ENCODE measurements around the gene MKS1. TPM values are rescaled to one million over a fixed set of nuclear protein-coding genes. Genes with fewer than 3 reads are reported as not detected.
A peak's percentile ranks its signal among the peaks of the same experiment; 100 is the strongest.

The MKS1 gene
- polyA plus RNA-seq, 10 donors, result 11.5 to 26.1 (median 14.9) TPM

DNA sequence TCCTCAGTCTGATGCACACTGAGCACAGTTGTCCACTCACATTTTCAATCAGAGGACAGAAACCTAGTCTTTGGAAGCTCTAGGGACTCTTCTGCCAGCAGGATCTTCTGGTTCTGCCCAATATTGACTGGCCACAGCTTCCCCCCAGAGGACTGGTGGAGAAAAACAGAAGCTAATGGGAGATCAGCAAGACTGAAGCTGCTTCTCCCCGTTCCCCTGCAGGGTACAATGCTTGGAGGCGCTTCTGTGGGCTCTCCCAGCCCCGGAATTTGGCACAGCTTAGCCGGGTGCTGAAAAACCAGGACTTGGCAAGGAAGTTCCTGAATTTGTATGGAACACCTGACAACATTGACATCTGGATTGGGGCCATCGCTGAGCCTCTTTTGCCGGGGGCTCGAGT lies 16.2 kb downstream of the MKS1 start:
- no peak for DNase-seq

DNA sequence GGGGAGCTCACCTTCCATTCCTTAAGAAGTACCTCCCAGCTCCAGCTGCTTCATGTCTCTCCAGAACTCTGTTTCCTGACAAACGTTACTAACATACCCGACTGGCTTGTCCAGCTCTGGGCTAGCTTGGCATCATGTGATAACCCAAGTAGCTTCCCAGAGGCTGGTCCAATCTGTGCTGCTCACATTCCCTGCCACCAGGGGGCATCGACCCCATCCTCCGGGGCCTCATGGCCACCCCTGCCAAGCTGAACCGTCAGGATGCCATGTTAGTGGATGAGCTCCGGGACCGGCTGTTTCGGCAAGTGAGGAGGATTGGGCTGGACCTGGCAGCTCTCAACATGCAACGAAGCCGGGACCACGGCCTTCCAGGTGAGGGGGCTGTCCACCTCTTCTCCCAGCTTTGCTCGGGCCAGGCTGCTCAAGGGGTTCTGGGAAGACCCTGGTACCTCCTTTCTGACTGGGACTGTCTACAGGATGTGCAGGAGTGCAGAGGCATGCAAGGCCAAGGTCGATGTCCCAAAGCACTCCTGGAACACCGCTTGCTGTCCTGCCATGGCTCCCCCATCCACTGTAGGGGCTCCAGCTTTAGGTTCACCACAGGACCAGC lies 18.9 kb downstream of the MKS1 start:
- DNase-seq, result peak; percentile 6 to 24 (median 10)

DNA sequence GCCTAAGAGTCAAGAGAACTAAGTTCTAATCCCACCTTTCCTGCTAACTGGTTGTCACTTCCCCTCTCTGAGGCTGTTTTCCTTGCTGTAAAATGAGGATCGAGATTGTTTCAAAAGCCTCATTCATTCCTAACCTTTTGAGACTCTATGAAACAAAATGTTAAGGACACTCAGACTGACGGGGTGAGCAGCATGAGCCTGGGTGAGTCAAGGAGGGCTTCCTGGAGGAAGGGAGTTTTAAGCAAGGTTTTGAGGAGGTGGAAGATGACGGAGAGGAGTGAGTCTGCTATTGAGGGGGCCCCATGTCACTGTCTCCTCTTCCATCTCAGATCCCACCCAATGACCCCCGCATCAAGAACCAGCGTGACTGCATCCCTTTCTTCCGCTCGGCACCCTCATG lies 22.4 kb downstream of the MKS1 start:
- no peak for DNase-seq

DNA sequence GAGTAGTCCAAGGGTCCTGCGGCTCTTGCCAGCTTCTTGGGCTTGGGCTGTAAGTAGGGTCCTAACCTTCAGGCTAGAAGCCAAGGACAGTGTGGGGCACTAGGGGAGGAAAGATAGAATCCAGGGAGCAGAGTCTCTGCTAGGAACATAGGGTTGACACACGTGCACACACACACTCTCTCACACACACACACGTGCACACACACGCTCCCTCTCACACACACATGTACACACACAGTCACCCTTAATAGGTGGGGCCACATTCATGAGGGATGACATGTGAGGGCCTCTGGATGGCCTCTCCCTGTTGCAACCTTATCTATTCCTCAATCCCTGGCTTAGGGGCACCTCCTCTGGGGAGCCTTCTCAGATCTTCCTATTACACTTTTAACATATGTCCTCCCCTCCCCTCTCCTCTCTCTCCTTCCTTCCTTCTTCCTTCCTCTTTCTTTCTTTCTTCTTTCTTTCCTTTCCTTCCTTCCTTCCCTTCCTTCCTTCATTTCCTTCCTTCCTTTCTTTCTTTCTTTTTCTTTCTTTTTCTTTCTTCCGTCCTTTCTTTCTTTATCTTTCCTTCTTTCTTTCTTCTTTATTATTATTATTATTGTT lies 23.4 kb downstream of the MKS1 start:
- DNase-seq, result no peak

DNA sequence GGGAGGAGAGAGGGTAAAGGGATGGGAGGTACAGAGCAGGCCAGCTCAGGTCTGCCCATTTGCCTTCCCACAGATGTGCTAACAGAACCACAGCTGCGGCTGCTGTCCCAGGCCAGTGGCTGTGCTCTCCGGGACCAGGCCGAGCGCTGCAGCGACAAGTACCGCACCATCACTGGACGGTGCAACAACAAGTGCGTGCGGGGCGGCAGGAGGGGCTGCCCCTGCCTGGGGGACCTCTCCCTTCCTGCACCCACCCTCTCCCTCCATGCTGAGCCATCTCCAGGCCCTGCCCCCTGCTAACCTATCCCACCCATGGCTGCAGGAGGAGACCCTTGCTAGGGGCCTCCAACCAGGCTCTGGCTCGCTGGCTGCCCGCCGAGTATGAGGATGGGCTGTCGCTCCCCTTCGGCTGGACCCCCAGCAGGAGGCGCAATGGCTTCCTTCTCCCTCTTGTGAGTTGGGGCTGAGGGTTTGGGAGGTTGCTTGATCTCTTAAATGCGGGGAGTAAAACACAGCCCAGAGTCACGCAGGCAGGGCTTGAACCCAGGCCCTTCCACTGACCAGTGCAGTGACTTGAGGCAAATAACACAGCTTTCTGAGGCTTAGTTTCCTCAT lies 25.3 kb downstream of the MKS1 start:
- DNase-seq, result no peak

DNA sequence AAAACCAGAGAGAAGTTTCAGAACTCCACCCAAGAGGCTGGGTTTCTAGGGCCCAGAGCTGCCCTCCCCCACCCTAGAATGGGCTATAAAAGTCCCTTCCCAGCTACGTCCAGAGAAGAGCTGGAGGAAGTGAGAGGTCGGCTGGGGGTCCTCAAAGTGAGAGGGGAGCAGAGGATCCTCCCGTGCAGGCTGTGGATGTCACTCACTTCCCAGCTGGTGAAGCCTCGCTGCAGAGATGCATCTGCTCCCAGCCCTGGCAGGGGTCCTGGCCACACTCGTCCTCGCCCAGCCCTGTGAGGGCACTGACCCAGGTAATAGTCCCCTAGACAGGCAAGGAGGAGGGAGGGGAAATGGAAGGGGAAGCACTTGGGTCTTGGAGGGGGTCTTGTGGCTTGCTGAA lies 26.4 kb downstream of the MKS1 start, which contains the start of gene EPX:
Gene EPX, plus strand, starts transcription at position 115 of the 400 bp plus-strand sequence. Its CDS starts 121 bp downstream, at position 236.
- no peak for DNase-seq

DNA sequence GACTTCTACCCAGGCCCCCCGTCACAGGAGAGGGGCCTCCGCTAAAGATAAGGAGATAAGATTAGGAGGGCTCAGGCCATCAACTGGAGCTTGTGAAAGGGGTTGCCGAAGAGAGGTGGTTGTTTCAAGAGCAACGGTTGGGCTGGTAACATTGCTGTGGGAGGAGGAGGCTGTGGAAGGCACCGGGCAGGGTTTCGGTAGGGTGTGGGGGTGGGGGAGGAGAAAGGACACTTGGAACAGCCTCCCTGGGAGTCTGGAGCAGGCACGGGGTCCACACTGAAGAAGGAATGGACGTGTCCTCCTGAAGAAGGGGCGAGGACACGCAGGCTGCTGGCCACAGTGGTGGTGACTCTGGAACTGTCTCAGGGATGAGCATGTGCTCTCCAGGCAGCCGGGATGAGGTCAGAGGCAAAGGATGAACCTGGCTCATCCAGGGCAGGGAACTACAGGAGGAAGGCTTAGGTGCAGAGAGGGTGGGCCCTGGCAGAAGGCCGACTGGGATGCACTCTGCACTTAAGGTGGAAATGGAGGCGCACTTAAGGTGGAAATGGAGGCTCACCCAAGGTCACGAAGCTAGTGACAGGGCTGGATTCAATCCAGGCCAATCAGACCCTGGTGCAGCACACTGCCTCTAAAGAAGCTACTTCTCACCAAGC lies 27.7 kb downstream of the MKS1 start:
- DNase-seq, result no peak

DNA sequence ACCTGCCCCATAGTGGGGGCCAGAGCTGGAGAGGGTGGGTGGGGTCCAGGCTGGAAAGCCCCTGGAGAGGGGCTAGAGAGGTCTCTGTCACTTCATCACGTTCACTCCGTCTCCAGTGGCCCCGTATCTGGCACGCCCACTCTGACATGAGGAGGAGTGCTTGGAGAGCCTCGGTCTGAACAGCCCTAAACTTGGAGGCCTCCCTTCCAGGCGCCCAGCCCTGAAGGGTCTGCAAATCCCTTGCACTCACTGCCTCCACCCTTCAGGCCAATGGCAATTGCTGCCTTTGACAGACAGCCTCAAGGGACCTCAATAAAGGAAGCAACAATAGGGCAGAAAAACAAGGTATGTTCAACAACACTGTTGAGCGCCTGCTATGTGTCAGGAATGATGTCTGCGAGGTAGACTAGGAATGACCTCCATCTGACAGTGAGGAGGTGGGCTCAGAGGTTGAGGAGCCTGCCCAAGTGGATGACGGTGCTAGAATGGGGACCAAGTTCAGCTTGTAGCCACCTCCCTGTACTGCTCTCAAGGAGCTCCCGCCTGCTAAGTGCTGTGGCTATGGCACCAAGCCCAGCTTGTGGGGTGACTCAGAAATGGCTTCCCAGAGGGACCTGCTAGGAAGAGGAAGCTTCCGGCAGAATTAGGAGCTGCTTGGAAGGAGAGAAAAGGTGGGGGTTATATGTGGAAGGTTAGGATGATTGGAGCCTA lies 29.5 kb downstream of the MKS1 start:
- peak; percentile 9 to 58 (median 37) for DNase-seq

DNA sequence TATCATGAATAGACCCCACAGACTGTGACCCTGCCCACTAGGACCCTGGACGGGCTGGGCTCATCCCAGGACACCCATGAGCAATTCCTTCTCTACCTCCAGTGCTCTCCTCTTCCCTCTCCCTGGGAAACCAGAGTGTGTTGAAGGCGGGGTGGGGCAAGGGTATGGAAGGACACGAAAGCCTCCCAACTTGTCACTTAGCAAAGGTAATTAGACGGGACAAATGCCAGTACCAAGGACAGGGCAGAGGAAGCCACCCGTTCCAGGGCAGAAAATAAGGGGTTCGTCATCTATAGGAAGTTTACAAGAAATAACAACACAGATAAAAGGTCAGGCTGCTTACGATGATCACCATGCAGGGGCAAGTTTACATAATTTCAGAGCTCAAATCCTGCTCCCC lies 31.4 kb downstream of the MKS1 start:
- DNase-seq, result no peak

DNA sequence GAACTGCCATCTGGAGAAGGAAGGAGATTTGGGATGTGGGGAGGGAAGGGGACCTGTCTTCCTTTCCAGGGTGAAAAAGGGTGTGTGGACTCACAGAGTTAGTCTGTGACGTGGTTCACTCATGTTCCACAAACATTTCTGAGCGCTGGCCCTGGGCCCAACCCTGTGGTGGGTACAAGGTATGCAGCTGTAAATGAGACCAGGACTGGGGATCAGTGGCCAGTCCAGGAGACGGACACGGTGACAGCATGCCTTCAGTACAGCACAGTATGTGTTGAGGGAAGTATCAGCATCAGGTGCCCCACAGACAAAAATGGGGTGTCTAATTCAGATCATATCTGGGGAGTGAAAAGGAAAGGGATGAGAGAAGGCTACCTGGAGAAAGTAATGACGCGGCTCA lies 32.0 kb downstream of the MKS1 start:
- no peak for DNase-seq

DNA sequence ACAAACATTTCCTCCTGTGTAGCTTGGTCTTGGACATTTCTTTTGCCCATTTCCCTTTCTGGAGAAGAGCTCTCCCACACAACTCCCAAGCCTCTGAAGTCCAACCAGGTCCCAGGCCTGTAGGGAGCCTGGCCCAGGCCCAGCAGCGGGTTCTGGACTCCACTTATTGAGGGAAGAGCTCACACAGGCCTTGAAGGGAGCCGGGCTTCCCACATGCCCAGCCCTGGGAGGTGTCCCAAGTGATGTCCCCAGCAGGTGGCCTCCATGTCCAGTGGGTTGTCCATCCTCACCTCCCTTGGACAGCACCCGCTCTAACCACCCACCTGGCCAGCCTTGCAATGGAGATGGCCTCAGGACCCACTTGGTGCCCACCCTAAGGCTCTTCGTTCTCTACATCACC lies 32.5 kb downstream of the MKS1 start:
- no peak for DNase-seq

DNA sequence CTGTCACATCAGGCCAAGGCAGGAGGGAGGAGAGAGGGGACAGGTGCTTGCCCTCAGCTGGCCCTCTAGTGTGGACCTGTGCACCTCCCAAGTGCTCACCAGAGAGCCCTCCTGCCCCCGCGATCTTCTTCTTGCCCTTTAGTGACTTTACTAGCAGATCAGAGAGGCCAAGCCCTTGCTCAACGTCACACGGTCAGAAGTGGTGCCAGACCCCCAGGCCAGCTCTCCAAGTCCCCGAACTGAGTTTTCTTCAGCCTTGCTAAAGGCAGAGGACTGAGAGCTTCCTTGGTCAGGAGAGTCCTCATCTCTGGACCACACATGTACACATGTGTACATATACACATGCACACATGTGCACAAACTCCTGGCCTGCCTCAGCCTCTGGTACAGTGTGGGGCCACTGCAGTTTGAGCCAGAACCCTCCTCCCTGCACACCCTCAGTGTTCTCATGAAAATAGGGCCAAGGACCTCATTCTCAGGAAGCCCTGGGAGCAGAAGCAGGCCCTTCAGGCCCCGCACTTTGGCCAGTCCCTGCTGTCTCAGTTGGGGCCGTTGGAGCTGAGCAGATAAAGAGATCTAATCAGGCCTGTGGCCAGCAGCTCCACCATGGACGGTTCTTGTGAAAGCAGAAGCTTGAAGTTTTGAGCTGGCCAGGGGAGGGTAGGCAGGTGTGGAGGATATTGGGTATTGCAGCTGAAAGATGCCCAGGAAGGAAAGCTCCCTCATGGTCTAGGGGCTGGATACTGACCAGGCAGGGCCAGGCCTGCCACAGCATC lies 33.9 kb downstream of the MKS1 start:
- DNase-seq, result no peak

DNA sequence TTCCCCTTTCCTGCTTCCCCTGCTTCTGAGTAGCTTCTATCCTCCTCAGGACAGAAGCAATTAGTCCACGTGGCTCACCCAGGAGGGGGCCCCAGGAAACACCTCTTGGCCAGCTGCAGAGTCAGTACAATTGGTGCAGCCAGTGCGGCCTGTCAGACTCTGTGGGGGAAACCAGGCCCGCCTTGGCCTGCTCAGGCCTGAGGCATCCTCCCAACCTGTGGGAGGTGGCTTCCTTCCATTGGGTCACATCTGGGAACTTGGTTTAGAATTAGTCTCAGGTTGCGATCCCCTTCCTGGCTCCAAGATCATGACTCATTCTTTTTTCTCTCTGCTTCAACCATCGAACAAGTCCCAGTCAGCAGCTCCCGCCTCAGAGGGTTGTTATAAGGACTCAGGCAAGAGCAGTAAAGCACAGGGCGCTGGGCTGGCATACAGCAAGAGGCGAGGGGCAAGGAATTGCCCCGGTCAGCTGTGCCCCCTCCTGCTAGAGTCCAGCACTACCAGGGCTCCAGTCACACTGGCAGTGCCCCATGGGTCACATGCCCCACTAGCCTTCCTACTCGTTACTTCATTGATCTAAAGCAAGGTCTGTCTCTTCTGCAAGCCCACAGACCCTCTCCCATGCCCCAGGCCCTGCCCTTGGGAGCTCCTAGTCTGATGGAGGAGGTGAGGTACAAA lies 34.6 kb downstream of the MKS1 start:
- peak; percentile 13 to 45 (median 17) for DNase-seq

DNA sequence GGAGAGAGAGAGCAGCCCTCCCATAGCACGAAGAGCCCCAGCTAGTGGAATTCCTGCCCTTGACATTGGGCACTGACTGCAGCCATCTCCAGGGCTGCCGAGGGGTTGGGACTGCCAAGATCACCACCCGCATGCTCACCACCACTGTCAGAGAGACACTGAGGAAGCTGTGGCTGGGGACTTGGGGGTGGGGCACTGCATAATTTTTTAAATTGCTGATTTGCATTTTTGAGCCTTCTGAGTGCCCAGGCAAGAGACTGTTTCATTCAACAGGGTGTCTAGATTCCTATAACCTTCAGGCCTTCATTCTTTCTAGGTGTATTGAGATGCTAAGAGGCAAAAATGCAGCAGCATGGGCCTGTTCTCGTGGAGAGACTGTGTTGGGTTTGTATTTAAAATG lies 35.5 kb downstream of the MKS1 start:
- no peak for DNase-seq

DNA sequence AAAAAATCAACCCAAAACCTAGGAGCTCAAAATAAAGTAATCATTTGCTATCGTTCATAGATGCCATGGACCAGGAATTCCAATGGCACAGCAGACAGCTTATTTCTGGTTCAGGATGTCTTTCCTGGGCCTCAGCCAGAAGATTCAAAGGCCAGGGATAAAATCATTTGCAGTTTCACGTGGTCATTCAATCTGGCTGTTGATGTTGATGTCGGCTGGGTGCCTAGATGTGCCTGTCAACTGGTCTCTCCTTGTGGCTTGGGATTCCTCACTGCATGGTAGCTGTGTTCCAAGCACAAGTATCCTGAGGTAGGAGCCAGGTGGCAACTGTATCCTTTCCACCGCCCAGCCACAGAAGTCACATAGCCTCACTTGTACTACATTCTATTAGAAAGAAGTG lies 37.3 kb downstream of the MKS1 start:
- no peak for DNase-seq

DNA sequence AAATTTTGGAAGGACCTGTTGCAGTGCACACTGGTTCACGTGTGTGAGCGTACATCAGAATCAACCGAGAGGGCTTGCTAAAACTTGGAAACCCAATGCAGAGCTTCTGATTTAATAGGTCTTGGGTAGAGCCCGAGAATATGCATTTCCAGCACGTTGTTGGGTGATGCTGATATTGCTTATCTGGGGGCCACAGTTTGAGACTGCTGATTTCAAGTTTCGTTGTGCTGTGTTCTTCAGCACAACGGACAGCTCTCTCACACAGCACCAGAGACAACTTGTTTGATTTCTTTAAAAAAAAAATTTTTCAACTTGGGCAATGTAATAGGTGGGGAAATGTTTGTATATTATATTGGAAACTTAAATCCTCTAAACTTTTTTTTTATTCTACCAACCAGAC lies 42.9 kb downstream of the MKS1 start:
- no peak for DNase-seq

DNA sequence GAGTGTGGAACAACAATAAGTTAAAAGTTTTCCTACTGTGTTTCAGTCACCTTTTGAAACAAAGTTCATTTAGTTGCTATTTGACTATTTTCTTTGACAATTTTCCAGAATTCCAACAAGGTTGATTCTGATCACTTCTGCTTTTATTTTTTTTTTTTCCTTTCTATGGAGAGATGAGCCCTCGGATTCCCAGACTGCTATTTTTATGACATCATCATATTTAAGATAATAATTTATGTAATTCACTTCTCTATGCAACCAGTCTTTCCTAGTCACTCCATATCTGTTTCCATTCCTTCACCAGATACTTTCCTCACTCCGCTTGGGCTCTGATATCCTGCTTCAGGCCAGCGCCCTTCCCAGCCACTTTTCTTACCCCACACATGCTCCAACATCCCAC lies 44.2 kb downstream of the MKS1 start:
- DNase-seq, result no peak

DNA sequence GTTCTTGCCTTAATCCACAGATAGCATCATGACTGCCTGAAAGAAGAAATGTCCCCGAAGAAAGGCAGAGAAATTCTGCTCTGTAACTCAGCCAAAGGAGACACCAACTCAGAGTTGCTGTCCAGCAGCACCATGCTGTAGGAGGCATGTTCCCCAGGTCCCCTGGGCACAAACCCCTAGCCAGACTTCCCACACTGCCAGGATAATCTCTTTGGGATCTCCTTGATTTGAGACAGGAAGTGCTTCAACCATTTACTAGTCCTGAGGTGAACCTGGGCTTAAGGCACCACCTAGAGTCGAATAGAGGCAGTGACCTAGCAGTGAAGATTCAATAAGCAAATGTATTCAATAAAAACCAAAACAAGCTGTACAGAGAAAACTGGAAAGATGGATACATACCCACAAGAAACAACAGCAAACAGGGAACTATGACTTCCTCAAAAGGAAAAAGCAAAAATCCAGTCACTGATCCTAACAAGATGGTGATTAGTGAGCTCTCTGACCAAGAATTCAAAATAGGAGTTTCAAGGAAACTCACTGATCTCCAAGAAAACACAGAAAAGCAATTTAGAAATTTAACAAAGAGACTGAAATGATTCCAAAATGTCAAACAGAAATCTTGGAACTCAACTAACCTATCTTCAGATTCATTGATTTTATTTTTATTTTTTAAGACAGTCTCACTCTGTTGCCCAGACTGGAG lies 46.5 kb downstream of the MKS1 start:
- DNase-seq, result no peak

DNA sequence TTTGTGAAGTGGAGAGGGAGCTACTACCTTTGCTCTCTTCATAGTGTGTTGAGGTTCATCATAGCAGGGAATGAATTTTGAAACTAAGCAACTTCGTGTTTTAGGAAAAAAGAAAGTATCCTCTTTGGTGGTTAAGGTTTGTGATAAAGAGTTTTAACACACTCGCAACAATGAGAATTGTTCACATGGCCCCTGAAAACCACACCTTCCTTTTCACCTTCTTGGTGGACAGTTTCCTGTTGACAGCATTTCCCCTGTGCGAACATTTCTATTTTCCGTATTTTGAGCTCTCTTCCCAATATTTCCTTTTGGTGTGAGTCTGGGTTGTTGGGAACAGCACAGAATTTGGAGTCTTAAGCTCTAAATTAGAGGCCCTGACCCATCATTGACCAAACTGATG lies 48.4 kb downstream of the MKS1 start:
- DNase-seq, result no peak

DNA sequence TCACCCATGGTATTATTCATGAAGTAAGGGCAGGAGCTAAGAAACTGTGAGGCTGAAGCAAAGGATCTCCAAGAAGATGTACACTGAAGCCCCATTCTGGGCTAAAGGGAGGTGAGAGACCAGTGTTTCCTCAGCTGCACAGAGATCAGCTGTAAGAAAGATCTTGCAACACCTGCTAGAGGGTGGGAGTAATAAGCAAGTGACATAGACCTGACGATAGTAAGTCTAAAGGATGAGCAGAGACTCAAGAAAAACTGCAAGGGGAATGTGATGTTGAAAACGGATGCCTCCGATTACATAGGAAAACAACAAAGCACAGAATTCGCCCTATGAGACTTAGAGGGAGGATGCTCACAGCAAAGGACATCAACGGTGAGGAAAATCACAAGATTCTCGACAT lies 52.4 kb downstream of the MKS1 start, which contains the start of gene OR4D2:
Gene OR4D2, plus strand, starts transcription at position 301 of the 400 bp plus-strand sequence. CDS start 2,674 bp downstream, outside the sequence.
- DNase-seq, result no peak
